HCT116 (cell line): Measurements from ENCODE around the gene SRGAP2B.
"Not testable (repeated sequence)": the region's sequence is repeated elsewhere in the genome, so short reads cannot be mapped to it uniquely, and the experiment has no call there.

Experiments
- CTCF ChIP-seq, 3 experiments: fragments of 200-600 bp in 1 of 3; sonication (generic) in 1 of 3; IDR thresholded peaks in 2 of 3; conservative IDR thresholded peaks in 1 of 3; 2 replicates each; pipeline ENCODE4 v1.5.1; 2012 to 2017; ENCODE audit warnings: low read depth in 2 of 3, low read length in 2 of 3, antibody characterized with exemption in 1 of 3, borderline replicate concordance in 1 of 3, control low read depth in 1 of 3, mild to moderate bottlenecking in 1 of 3, mixed read lengths in 1 of 3, mixed run types in 1 of 3, moderate library complexity in 1 of 3; ENCODE audit not compliant: insufficient read depth in 1 of 3
- EZH2 ChIP-seq: fragments of 200-600 bp; sonication (generic); IDR thresholded peaks from 2 replicates; pipeline ENCODE4 v1.6.1; 2017; ENCODE audit warnings: antibody characterized with exemption, mixed run types
- EZH2phosphoT487 ChIP-seq: fragments of 200-600 bp; IDR thresholded peaks from 2 replicates; pipeline ENCODE4 v1.6.1; 2018; ENCODE audit warnings: antibody characterized with exemption, borderline replicate concordance
- POLR2A ChIP-seq: IDR thresholded peaks from 2 replicates; pipeline ENCODE4 v1.7.0; 2011; ENCODE audit warnings: borderline replicate concordance; ENCODE audit not compliant: insufficient read depth, insufficient read length; ENCODE audit errors: extremely low read depth
- POLR2AphosphoS5 ChIP-seq: IDR thresholded peaks from 2 replicates; pipeline ENCODE4 v1.6.1; 2011; ENCODE audit warnings: mild to moderate bottlenecking, low read depth, low read length, moderate library complexity
- ZFX ChIP-seq: fragments of 450-650 bp; IDR thresholded peaks from 2 replicates; pipeline ENCODE4 v1.6.1; 2017

GRCh38 chr1:144971936-144972335 lies 123.2 kb downstream of the SRGAP2B start:
- TF ChIP-seq EZH2phosphoT487; POLR2AphosphoS5; POLR2A; ZFX; CTCF (IDR thresholded peaks at IDR 0.05 in 2 of 3, conservative IDR thresholded peaks at IDR 0.05 in 1 of 3; ENCODE audit: borderline replicate concordance in 1 of 3, insufficient read depth in 1 of 3, low read depth in 2 of 3, low read length in 2 of 3); EZH2: not testable (repeated sequence)
